ENCODE results near the gene PMF1.
A peak's percentile ranks its signal among the peaks of the same experiment; 100 is the strongest.
"Not testable (repeated sequence)": the region's sequence is repeated elsewhere in the genome, so short reads cannot be mapped to it uniquely, and the experiment has no call there.

Gene PMF1

DNA sequence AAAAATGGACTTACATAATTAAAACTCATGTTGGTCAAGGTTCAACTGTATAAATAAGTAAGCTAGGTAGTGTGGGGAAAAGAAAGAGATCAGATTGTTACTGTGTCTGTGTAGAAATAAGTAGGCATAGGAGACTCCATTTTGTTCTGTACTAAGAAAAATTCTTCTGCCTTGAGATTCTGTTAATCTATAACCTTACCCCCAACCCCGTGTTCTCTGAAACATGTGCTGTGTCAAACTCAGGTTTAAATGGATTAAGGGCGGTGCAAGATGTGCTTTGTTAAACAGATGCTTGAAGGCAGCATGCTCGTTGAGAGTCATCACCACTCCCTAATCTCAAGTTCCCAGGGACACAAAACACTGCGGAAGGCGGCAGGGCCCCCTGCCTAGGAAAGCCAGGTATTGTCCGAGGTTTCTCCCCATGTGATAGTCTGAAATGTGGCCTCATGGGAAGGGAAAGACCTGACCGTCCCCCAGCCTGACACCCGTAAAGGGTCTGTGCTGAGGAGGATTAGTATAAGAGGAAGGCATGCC, 31.3 kb upstream of the PMF1 start:
- not testable (repeated sequence) for H3K27me3 ChIP-seq (ENCODE audit: control insufficient read depth, insufficient read depth, low read length, poor library complexity, severe bottlenecking); H3K36me3 ChIP-seq (ENCODE audit: control insufficient read depth, insufficient read depth, low read length); H3K4me3 ChIP-seq (ENCODE audit: insufficient read depth, low read depth, low read length); H3K9me3 ChIP-seq (ENCODE audit: control insufficient read depth, low read length); H3K27ac ChIP-seq (ENCODE audit: insufficient read depth, low read depth, low read length, poor library complexity, severe bottlenecking)
- H3K4me1 ChIP-seq (ENCODE audit: control insufficient read depth, insufficient read depth, low read length), result peaks cover 14% of the 10 kb centered on the region
- 0 to 3% methylated on average over 6 to 8 of the region's 8 CpGs for WGBS, 2 experiments

- H3K27ac ChIP-seq (ENCODE audit: insufficient read depth, low read depth, low read length, poor library complexity, severe bottlenecking); H3K4me3 ChIP-seq (ENCODE audit: insufficient read depth, low read depth, low read length); H3K4me1 ChIP-seq (ENCODE audit: control insufficient read depth, insufficient read depth, low read length); H3K9me3 ChIP-seq (ENCODE audit: control insufficient read depth, low read length); H3K27me3 ChIP-seq (ENCODE audit: control insufficient read depth, insufficient read depth, low read length, poor library complexity, severe bottlenecking); H3K36me3 ChIP-seq (ENCODE audit: control insufficient read depth, insufficient read depth, low read length): not testable (repeated sequence)
- 68 to 69% methylated on average over 10 of the region's 12 CpGs for WGBS, 2 experiments
Observed at GRCh38 chr1:156182010-156182779, 30.6 kb upstream of the PMF1 start.

DNA sequence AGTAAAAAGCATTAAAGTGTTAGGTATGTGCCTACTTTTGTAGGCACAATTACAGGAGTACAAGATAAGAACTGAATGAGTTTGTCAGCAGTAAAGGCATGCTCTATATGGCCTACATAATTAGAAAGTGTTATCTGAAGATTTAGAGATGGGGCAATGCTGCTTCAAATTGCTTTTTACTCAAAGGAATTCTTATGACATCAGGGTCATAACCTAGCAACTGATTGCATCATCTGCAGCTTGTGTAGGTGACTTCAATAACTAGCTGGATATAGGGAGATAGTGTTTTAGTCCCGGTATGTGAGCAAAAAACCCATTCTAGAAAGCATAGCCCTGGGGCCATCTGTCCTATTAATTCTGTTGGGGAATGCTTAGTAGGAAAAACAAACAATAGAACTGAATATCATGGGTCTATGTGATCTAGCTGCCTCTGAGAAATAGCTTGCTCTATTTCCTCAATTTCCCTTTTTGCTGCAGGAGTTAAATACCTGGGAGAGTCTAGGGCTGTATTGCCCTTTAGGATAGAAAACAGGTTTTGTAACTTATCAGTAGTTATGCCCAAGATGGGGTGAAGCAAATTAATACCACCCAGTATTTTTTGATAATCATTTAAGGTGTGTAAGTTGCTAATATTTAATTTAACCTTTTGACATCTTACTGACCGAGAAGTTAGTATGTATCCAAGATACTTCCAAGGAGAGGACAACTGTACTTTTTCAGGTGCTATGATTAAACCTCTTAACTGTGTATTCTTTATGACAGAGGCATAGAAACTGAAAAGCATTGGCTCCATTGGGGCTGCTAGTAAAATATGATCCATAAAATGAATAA, 26.2 kb upstream of the PMF1 start:
- 92 to 100% methylated on average over 2 of the region's 2 CpGs for WGBS, 2 experiments
- H3K4me1 ChIP-seq (ENCODE audit: control insufficient read depth, insufficient read depth, low read length); H3K27me3 ChIP-seq (ENCODE audit: control insufficient read depth, insufficient read depth, low read length, poor library complexity, severe bottlenecking); H3K36me3 ChIP-seq (ENCODE audit: control insufficient read depth, insufficient read depth, low read length); H3K9me3 ChIP-seq (ENCODE audit: control insufficient read depth, low read length); H3K27ac ChIP-seq (ENCODE audit: insufficient read depth, low read depth, low read length, poor library complexity, severe bottlenecking); H3K4me3 ChIP-seq (ENCODE audit: insufficient read depth, low read depth, low read length): not testable (repeated sequence)

DNA sequence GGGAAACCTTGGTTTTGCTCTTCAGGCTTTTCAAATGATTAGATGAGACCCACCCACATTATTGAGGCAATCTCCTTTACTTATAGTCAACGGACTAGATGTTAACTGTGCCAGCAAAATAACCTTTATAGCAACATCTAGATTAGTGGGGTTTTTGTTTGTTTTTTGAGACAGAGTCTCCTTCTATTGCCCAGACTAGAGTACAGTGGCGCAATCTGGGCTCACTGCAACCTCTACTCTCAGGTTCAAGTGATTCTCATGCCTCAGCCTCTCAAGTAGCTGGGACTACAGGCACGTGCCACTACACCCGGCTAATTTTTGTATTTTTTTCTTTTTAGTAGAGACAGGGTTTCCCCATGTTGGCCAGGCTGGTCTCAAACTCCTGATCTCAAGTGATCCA, 22.5 kb upstream of the PMF1 start:
- WGBS, 2 experiments, result 87 to 90% methylated on average over 4 of the region's 4 CpGs

GRCh38 chr1:156191292-156191964, 21.4 kb upstream of the PMF1 start:
- H3K36me3 ChIP-seq (ENCODE audit: control insufficient read depth, insufficient read depth, low read length), result no peaks in the 10 kb centered on the region
- H3K27me3 ChIP-seq (ENCODE audit: control insufficient read depth, insufficient read depth, low read length, poor library complexity, severe bottlenecking), result no peaks in the 10 kb centered on the region
- WGBS, 2 experiments, result 73 to 94% methylated on average over 3 to 4 of the region's 4 CpGs

More for the DNA sequence above, 22.5 kb upstream of the PMF1 start:
- H3K4me1 ChIP-seq (ENCODE audit: control insufficient read depth, insufficient read depth, low read length); H3K36me3 ChIP-seq (ENCODE audit: control insufficient read depth, insufficient read depth, low read length); H3K9me3 ChIP-seq (ENCODE audit: control insufficient read depth, low read length); H3K27ac ChIP-seq (ENCODE audit: insufficient read depth, low read depth, low read length, poor library complexity, severe bottlenecking); H3K4me3 ChIP-seq (ENCODE audit: insufficient read depth, low read depth, low read length); H3K27me3 ChIP-seq (ENCODE audit: control insufficient read depth, insufficient read depth, low read length, poor library complexity, severe bottlenecking): not testable (repeated sequence)

GRCh38 chr1:156193208-156193487, 19.7 kb upstream of the PMF1 start:
- Histone ChIP-seq H3K9me3 (ENCODE audit: control insufficient read depth, low read length) (no peaks in the 10 kb centered on the region), H3K27me3 (ENCODE audit: control insufficient read depth, insufficient read depth, low read length, poor library complexity, severe bottlenecking) (no peaks in the 10 kb centered on the region), H3K27ac (ENCODE audit: insufficient read depth, low read depth, low read length, poor library complexity, severe bottlenecking) (no peak overlapping the region), H3K4me3 (ENCODE audit: insufficient read depth, low read depth, low read length) (no peak overlapping the region), H3K36me3 (ENCODE audit: control insufficient read depth, insufficient read depth, low read length) (no peaks in the 10 kb centered on the region), H3K4me1 (ENCODE audit: control insufficient read depth, insufficient read depth, low read length) (no peaks in the 10 kb centered on the region)
- WGBS, 2 experiments, result 95 to 97% methylated on average over 6 to 7 of the region's 7 CpGs

More at GRCh38 chr1:156191292-156191964, 21.4 kb upstream of the PMF1 start:
- Histone ChIP-seq H3K27ac (ENCODE audit: insufficient read depth, low read depth, low read length, poor library complexity, severe bottlenecking) (no peak overlapping the region), H3K9me3 (ENCODE audit: control insufficient read depth, low read length) (no peaks in the 10 kb centered on the region), H3K4me1 (ENCODE audit: control insufficient read depth, insufficient read depth, low read length) (no peaks in the 10 kb centered on the region), H3K4me3 (ENCODE audit: insufficient read depth, low read depth, low read length) (no peak overlapping the region)

DNA sequence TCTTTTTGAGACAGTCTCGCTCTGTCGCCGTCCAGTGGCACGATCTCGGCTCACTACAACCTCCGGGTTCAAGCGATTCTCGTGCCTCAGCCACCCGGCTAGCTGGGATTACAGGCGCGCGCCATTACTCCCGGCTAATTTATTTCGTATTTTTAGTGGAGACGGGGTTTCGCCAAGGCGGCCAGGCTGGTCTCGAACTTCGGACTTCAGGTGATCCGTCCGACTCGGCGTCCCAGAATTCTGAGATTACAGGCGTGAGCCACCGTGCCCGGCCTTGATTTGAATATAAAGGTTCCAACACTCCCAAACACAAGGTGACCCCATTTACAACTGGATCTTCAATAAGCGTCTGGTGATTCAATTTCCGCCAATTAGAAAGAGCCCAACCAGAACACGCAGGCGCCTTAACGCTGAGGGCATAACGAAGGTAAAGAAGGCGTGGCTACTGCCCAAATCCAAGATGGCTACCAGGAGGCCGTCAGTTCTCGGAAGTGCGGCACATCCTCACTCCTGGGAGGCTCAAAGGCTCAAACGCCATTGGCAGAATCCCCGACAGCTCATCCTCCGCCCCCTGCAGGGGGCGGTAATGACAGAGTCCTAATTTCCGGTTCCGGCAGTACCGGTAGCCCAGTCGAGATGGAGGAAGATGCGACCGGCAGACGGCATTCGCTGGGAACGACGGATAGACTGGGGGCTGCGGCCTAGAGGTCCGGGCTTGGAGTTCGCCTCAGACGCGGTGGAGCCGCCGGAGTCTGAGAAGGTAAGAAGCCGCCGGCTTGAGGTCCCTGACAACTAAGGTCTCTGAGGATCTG, 19.1 kb upstream of the PMF1 start, which contains the start of gene SLC25A44:
Gene SLC25A44 (plus strand): TSS at position 617 of the 812 bp plus-strand sequence. CDS start 5,744 bp downstream, outside the sequence.
- no peaks in the 10 kb centered on the region for H3K27me3 ChIP-seq (ENCODE audit: control insufficient read depth, insufficient read depth, low read length, poor library complexity, severe bottlenecking)
- H3K27ac ChIP-seq (ENCODE audit: insufficient read depth, low read depth, low read length, poor library complexity, severe bottlenecking), result peak within 1 kb of the TSS; percentile 16
- peak within 1 kb of the TSS; percentile 99 for H3K4me3 ChIP-seq (ENCODE audit: insufficient read depth, low read depth, low read length)
- WGBS, 2 experiments, result 29 to 30% methylated on average over 59 of the region's 59 CpGs
- H3K4me1 ChIP-seq (ENCODE audit: control insufficient read depth, insufficient read depth, low read length), result no peaks in the 10 kb centered on the region
- no peaks in the 10 kb centered on the region for H3K9me3 ChIP-seq (ENCODE audit: control insufficient read depth, low read length)
- no peaks in the 10 kb centered on the region for H3K36me3 ChIP-seq (ENCODE audit: control insufficient read depth, insufficient read depth, low read length)

GRCh38 chr1:156194300-156194652, 18.5 kb upstream of the PMF1 start:
- Histone ChIP-seq H3K9me3 (ENCODE audit: control insufficient read depth, low read length) (no peaks in the 10 kb centered on the region), H3K27me3 (ENCODE audit: control insufficient read depth, insufficient read depth, low read length, poor library complexity, severe bottlenecking) (no peaks in the 10 kb centered on the region), H3K4me3 (ENCODE audit: insufficient read depth, low read depth, low read length) (peak overlapping the region; percentile 99), H3K27ac (ENCODE audit: insufficient read depth, low read depth, low read length, poor library complexity, severe bottlenecking) (peak overlapping the region; percentile 16), H3K4me1 (ENCODE audit: control insufficient read depth, insufficient read depth, low read length) (no peaks in the 10 kb centered on the region), H3K36me3 (ENCODE audit: control insufficient read depth, insufficient read depth, low read length) (no peaks in the 10 kb centered on the region)
- 18 to 19% methylated on average over 14 of the region's 14 CpGs for WGBS, 2 experiments

DNA sequence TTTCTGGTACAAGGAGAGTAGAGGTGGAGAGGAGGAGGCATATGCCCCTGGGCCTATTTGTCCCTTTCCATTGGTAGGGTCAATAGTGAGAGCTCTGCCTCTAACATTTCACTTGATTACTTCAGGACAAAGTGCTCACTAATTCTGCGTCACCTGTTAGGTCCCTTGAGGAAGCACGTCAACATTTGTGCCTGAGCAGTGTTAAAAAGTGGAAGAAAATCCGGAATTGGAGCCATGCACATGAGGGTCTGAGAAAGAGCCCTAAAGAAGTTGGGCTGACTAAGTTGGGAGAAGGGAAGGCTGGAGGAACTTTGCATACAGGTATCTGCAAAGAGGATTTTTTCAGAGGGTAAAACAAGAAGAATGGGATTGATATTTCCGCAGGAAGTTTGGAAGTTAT, 17.0 kb upstream of the PMF1 start:
- no peak overlapping the region for H3K4me3 ChIP-seq (ENCODE audit: insufficient read depth, low read depth, low read length)
- WGBS, 2 experiments, result 82 to 83% methylated on average over 4 of the region's 4 CpGs

More for the DNA sequence above, 17.0 kb upstream of the PMF1 start:
- Histone ChIP-seq H3K9me3 (ENCODE audit: control insufficient read depth, low read length) (no peaks in the 10 kb centered on the region), H3K36me3 (ENCODE audit: control insufficient read depth, insufficient read depth, low read length) (peaks cover 2% of the 10 kb centered on the region), H3K27me3 (ENCODE audit: control insufficient read depth, insufficient read depth, low read length, poor library complexity, severe bottlenecking) (no peaks in the 10 kb centered on the region), H3K4me1 (ENCODE audit: control insufficient read depth, insufficient read depth, low read length) (no peaks in the 10 kb centered on the region), H3K27ac (ENCODE audit: insufficient read depth, low read depth, low read length, poor library complexity, severe bottlenecking) (no peak overlapping the region)
